HEK293 (cell line): ENCODE measurements around the gene DGUOK.

Experiments
- CTCF ChIA-PET: fragments of 350-600 bp; formaldehyde crosslinking; extraction: SDS; loops from one replicate; lab custom pipeline; 2021; ENCODE audit warnings: antibody characterized with exemption; lab: Yijun Ruan, JAX
- POLR2A ChIA-PET: fragments of 300-600 bp; formaldehyde crosslinking; extraction: SDS; loops from one replicate; lab custom pipeline; 2020; ENCODE audit warnings: antibody characterized with exemption, inconsistent platforms; lab: Yijun Ruan, JAX
- H3K27ac ChIP-seq: fragments of 200-500 bp; sonication (Bioruptor generic); 2 replicates; pipeline ENCODE4 v1.5.1; 2014; ENCODE audit warnings: low read depth, low read length, control low read depth, inconsistent platforms; ENCODE audit errors: extremely low read depth
- H3K36me3 ChIP-seq, 2 experiments: fragments of 200-500 bp in 1 of 2; sonication (Bioruptor generic) in 1 of 2; 1 replicate in 1 of 2; 2 replicates in 1 of 2; pipeline ENCODE4 v1.5.1; 2014 to 2017; ENCODE audit warnings: inconsistent platforms in 2 of 2, low read length in 2 of 2; ENCODE audit not compliant: control insufficient read depth in 2 of 2, insufficient read depth in 1 of 2
- H3K4me1 ChIP-seq: fragments of 200-500 bp; sonication (Bioruptor generic); 2 replicates; pipeline ENCODE4 v1.5.1; 2014; ENCODE audit warnings: mild to moderate bottlenecking, low read length, inconsistent platforms; ENCODE audit not compliant: control insufficient read depth, insufficient read depth
- H3K4me3 ChIP-seq: 2 replicates; pipeline ENCODE4 v1.5.1; 2011; ENCODE audit warnings: low read depth, mild to moderate bottlenecking, control low read depth, low read length, moderate library complexity
- H3K9me3 ChIP-seq: fragments of 200-500 bp; sonication (Bioruptor generic); 2 replicates; pipeline ENCODE4 v1.5.1; 2014; ENCODE audit warnings: low read depth, low read length, inconsistent platforms; ENCODE audit not compliant: control insufficient read depth, insufficient read depth
- GFI1B ChIP-seq: fragments of 450-650 bp; formaldehyde crosslinking; IDR thresholded peaks from 2 replicates; pipeline ENCODE4 v1.5.1; 2016; ENCODE audit warnings: missing biosample characterization, missing genetic modification characterization
- GLI4 ChIP-seq: fragments of 450-650 bp; formaldehyde crosslinking; IDR thresholded peaks from 2 replicates; pipeline ENCODE4 v1.5.1; 2016; ENCODE audit warnings: missing biosample characterization, missing genetic modification characterization
- GLIS2 ChIP-seq: fragments of 450-650 bp; formaldehyde crosslinking; IDR thresholded peaks from 2 replicates; pipeline ENCODE4 v1.5.1; 2016; ENCODE audit warnings: missing biosample characterization, missing genetic modification characterization
- PRDM2 ChIP-seq: fragments of 450-650 bp; formaldehyde crosslinking; IDR thresholded peaks from 2 replicates; pipeline ENCODE4 v1.5.1; 2016; ENCODE audit warnings: missing biosample characterization, missing genetic modification characterization, borderline replicate concordance
- SALL2 ChIP-seq: fragments of 450-650 bp; formaldehyde crosslinking; IDR thresholded peaks from 2 replicates; pipeline ENCODE4 v1.5.0; 2017; ENCODE audit warnings: missing biosample characterization, mild to moderate bottlenecking, missing genetic modification characterization, borderline replicate concordance
- SETDB1 ChIP-seq: IDR thresholded peaks from one replicate; pipeline ENCODE4 v1.6.1; 2017; ENCODE audit warnings: mild to moderate bottlenecking, low read length, moderate library complexity, mixed read lengths; ENCODE audit not compliant: insufficient read length
- ZBTB6 ChIP-seq: fragments of 450-650 bp; formaldehyde crosslinking; IDR thresholded peaks from 2 replicates; pipeline ENCODE4 v1.5.1; 2017; ENCODE audit warnings: missing biosample characterization, missing genetic modification characterization
- ZEB2 ChIP-seq: fragments of 450-650 bp; formaldehyde crosslinking; IDR thresholded peaks from 2 replicates; pipeline ENCODE4 v1.5.1; 2016; ENCODE audit warnings: missing biosample characterization, missing genetic modification characterization
- ZFP3 ChIP-seq: fragments of 450-650 bp; formaldehyde crosslinking; IDR thresholded peaks from 2 replicates; pipeline ENCODE4 v1.5.1; 2016; ENCODE audit warnings: low read depth, missing biosample characterization, missing genetic modification characterization
- ZNF114 ChIP-seq: fragments of 450-650 bp; formaldehyde crosslinking; IDR thresholded peaks from 2 replicates; pipeline ENCODE4 v1.5.0; 2017; ENCODE audit warnings: missing biosample characterization, missing genetic modification characterization
- ZNF140 ChIP-seq: fragments of 450-650 bp; formaldehyde crosslinking; IDR thresholded peaks from 2 replicates; pipeline ENCODE4 v1.5.1; 2016; ENCODE audit warnings: missing biosample characterization, missing genetic modification characterization
- ZNF157 ChIP-seq: fragments of 450-650 bp; formaldehyde crosslinking; IDR thresholded peaks from 2 replicates; pipeline ENCODE4 v1.5.1; 2016; ENCODE audit warnings: missing biosample characterization, missing genetic modification characterization
- ZNF221 ChIP-seq: fragments of 450-650 bp; formaldehyde crosslinking; IDR thresholded peaks from 2 replicates; pipeline ENCODE4 v1.5.1; 2017; ENCODE audit warnings: missing biosample characterization, missing genetic modification characterization, borderline replicate concordance
- ZNF311 ChIP-seq: fragments of 450-650 bp; formaldehyde crosslinking; IDR thresholded peaks from 2 replicates; pipeline ENCODE4 v1.5.1; 2017; ENCODE audit warnings: missing biosample characterization, missing genetic modification characterization, borderline replicate concordance
- ZNF433 ChIP-seq: fragments of 450-650 bp; formaldehyde crosslinking; IDR thresholded peaks from 2 replicates; pipeline ENCODE4 v1.5.1; 2016; ENCODE audit warnings: missing biosample characterization, missing genetic modification characterization, low read depth
- ZNF473 ChIP-seq: fragments of 450-650 bp; formaldehyde crosslinking; IDR thresholded peaks from 2 replicates; pipeline ENCODE4 v1.5.1; 2017; ENCODE audit warnings: missing biosample characterization, missing genetic modification characterization
- ZNF548 ChIP-seq: fragments of 450-650 bp; formaldehyde crosslinking; IDR thresholded peaks from 2 replicates; pipeline ENCODE4 v1.5.1; 2016; ENCODE audit warnings: missing biosample characterization, missing genetic modification characterization
- ZNF555 ChIP-seq: fragments of 450-650 bp; formaldehyde crosslinking; conservative IDR thresholded peaks from 2 replicates; pipeline ENCODE4 v1.5.1; 2017; ENCODE audit warnings: missing biosample characterization, mild to moderate bottlenecking, missing genetic modification characterization, inconsistent platforms
- ZNF560 ChIP-seq: fragments of 450-650 bp; formaldehyde crosslinking; IDR thresholded peaks from 2 replicates; pipeline ENCODE4 v1.5.1; 2017; ENCODE audit warnings: missing biosample characterization, missing genetic modification characterization, borderline replicate concordance
- ZNF571 ChIP-seq: fragments of 450-650 bp; formaldehyde crosslinking; IDR thresholded peaks from 2 replicates; pipeline ENCODE4 v1.5.0; 2017; ENCODE audit warnings: missing biosample characterization, missing genetic modification characterization
- ZNF658 ChIP-seq: fragments of 450-650 bp; formaldehyde crosslinking; IDR thresholded peaks from 2 replicates; pipeline ENCODE4; 2016; ENCODE audit warnings: missing biosample characterization, missing genetic modification characterization
- ZNF660 ChIP-seq: fragments of 450-650 bp; IDR thresholded peaks from 2 replicates; pipeline ENCODE4 v1.5.1; 2018; ENCODE audit warnings: missing biosample characterization, mild to moderate bottlenecking, missing genetic modification characterization
- ZNF670 ChIP-seq: fragments of 450-650 bp; formaldehyde crosslinking; IDR thresholded peaks from 2 replicates; pipeline ENCODE4 v1.5.1; 2016; ENCODE audit warnings: missing biosample characterization, missing genetic modification characterization, low read depth
- ZNF830 ChIP-seq: fragments of 450-650 bp; IDR thresholded peaks from 2 replicates; pipeline ENCODE4 v1.5.0; 2018; ENCODE audit warnings: missing biosample characterization, missing genetic modification characterization, low read depth, mild to moderate bottlenecking, moderate library complexity
- ZNF843 ChIP-seq: fragments of 450-650 bp; formaldehyde crosslinking; IDR thresholded peaks from 2 replicates; pipeline ENCODE4 v1.5.1; 2016; ENCODE audit warnings: missing biosample characterization, missing genetic modification characterization
- ZSCAN4 ChIP-seq: fragments of 450-650 bp; formaldehyde crosslinking; IDR thresholded peaks from 2 replicates; pipeline ENCODE4 v1.5.1; 2017; ENCODE audit warnings: missing biosample characterization, missing genetic modification characterization

Gene DGUOK

GRCh38 chr2:73918856-73919255 is 7.8 kb upstream of the DGUOK start:
- no peak overlapping the region for H3K4me3 ChIP-seq
- TF ChIP-seq ZEB2, result no peak
- TF ChIP-seq ZNF114, result no peak
- no peak for TF ChIP-seq ZNF660 (tag by site-specific recombination)
- no peak for TF ChIP-seq SALL2 (tag by site-specific recombination)
- TF ChIP-seq GLI4 (tag by site-specific recombination), result no peak
- TF ChIP-seq ZNF560 (tag by site-specific recombination), result no peak
- no peak for TF ChIP-seq ZNF548 (tag by site-specific recombination)
- no peak for TF ChIP-seq ZNF830 (tag by site-specific recombination)
- TF ChIP-seq ZNF311 (tag by site-specific recombination), result no peak
- no peak for TF ChIP-seq ZNF658 (tag by site-specific recombination)
- no peak for TF ChIP-seq ZNF221
- no peak for TF ChIP-seq PRDM2 (tag by site-specific recombination)
- TF ChIP-seq ZFP3 (tag by site-specific recombination), result no peak

GRCh38 chr2:73919596-73920228 is 7.0 kb upstream of the DGUOK start:
- Histone ChIP-seq H3K4me3 (no peak overlapping the region), H3K27ac (no peak overlapping the region), H3K4me1 (no peaks in the 10 kb centered on the region), H3K36me3 (no peaks in the 10 kb centered on the region), H3K9me3 (no peaks in the 10 kb centered on the region)
- ChIA-PET CTCF (no interaction called here), POLR2A (no interaction called here)
- TF ChIP-seq ZNF548 (tag by site-specific recombination) (no peak), ZNF140 (tag by site-specific recombination) (no peak), GFI1B (tag by site-specific recombination) (no peak), ZNF843 (no peak), ZNF157 (tag by site-specific recombination) (no peak), ZNF555 (no peak), ZSCAN4 (no peak), SETDB1 (no peak), GLIS2 (tag by site-specific recombination) (no peak), ZNF433 (tag by site-specific recombination) (no peak), ZFP3 (tag by site-specific recombination) (no peak), ZNF473 (tag by site-specific recombination) (no peak), ZNF670 (tag by site-specific recombination) (no peak), ZBTB6 (tag by site-specific recombination) (no peak), ZNF571 (tag by site-specific recombination) (no peak)

More at GRCh38 chr2:73918856-73919255, 7.8 kb upstream of the DGUOK start:
- Histone ChIP-seq H3K27ac (no peak overlapping the region), H3K4me1 (no peaks in the 10 kb centered on the region), H3K36me3 (no peaks in the 10 kb centered on the region), H3K9me3 (no peaks in the 10 kb centered on the region)
- ChIA-PET POLR2A (no interaction called here), CTCF (no interaction called here)
